CD4-positive, alpha-beta memory T cell (primary cell): ENCODE results near the gene DBNDD1. TPM values are rescaled to one million over a fixed set of nuclear protein-coding genes. Genes with fewer than 3 reads are reported as not detected.
A peak's percentile ranks its signal among the peaks of the same experiment; 100 is the strongest.

ENCODE experiments used
- CTCF ChIA-PET: fragments of 350-600 bp; sonication (Branson Sonifier 250); formaldehyde crosslinking; loops from one replicate; lab custom pipeline; 2021; ENCODE audit warnings: inconsistent platforms; ENCODE audit not compliant: partially characterized antibody; lab: Charles Lee
- POLR2A ChIA-PET: fragments of 350-600 bp; sonication (Branson Sonifier 250); formaldehyde crosslinking; loops from one replicate; lab custom pipeline; 2021; ENCODE audit not compliant: partially characterized antibody; lab: Charles Lee
- DNase-seq, 5 donors: peaks; one replicate each; pipeline versions ENCODE4 v3.0.0 to v3.0.0-alpha.2; 2020 to 2022; ENCODE audit warnings: mixed read lengths in 1 of 5
- H3K27ac ChIP-seq: one replicate; pipeline ENCODE4 v1.7.0; 2013; ENCODE audit warnings: low read depth, low read length
- H3K27me3 ChIP-seq: 2 replicates; pipeline ENCODE4 v1.7.0; 2013; ENCODE audit warnings: mild to moderate bottlenecking, low read length, moderate library complexity; ENCODE audit not compliant: insufficient read depth
- H3K36me3 ChIP-seq: 2 replicates; pipeline ENCODE4 v1.7.0; 2013; ENCODE audit warnings: mild to moderate bottlenecking, low read length, moderate library complexity; ENCODE audit not compliant: insufficient read depth
- H3K4me1 ChIP-seq: 2 replicates; pipeline ENCODE4 v1.7.0; 2013; ENCODE audit warnings: mild to moderate bottlenecking, low read length, moderate library complexity; ENCODE audit not compliant: insufficient read depth
- H3K4me3 ChIP-seq, 2 donors: one replicate each; pipeline ENCODE4 v1.7.0; 2013; ENCODE audit warnings: low read length in 2 of 2, mild to moderate bottlenecking in 1 of 2
- H3K9me3 ChIP-seq, 2 donors: one replicate each; pipeline ENCODE4 v1.7.0; 2013; ENCODE audit warnings: low read length in 2 of 2, control low read depth in 1 of 2; ENCODE audit not compliant: control insufficient read depth in 1 of 2
- H3K27ac Mint-ChIP-seq, 7 donors: one replicate each; pipeline ENCODE4 v1.8.0; 2020 to 2021; ENCODE audit warnings: mixed read lengths in 7 of 7, mild to moderate bottlenecking in 6 of 7, inconsistent platforms in 3 of 7, moderate library complexity in 3 of 7
- H3K27me3 Mint-ChIP-seq, 2 donors: one replicate each; pipeline ENCODE4 v1.8.0; 2020 to 2021; ENCODE audit warnings: mixed read lengths in 2 of 2
- H3K36me3 Mint-ChIP-seq, 2 donors: one replicate each; pipeline ENCODE4 v1.8.0; 2020 to 2021; ENCODE audit warnings: mixed read lengths in 2 of 2, inconsistent platforms in 1 of 2, mild to moderate bottlenecking in 1 of 2
- H3K4me1 Mint-ChIP-seq, 4 donors: one replicate each; pipeline ENCODE4 v1.8.0; 2020 to 2021; ENCODE audit warnings: mixed read lengths in 4 of 4, mild to moderate bottlenecking in 1 of 4
- H3K4me3 Mint-ChIP-seq, 8 donors: one replicate each; pipeline ENCODE4 v1.8.0; 2020 to 2021; ENCODE audit warnings: mixed read lengths in 8 of 8, mild to moderate bottlenecking in 7 of 8, moderate library complexity in 6 of 8, inconsistent platforms in 3 of 8
- H3K9me3 Mint-ChIP-seq, 8 donors: one replicate each; pipeline ENCODE4 v1.8.0; 2020 to 2021; ENCODE audit warnings: mixed read lengths in 8 of 8, mild to moderate bottlenecking in 5 of 8, inconsistent platforms in 3 of 8, moderate library complexity in 1 of 8
- intact Hi-C: fragments of 100-400 bp; cut with micrococcal nuclease; formaldehyde crosslinking; loops from one replicate; pipeline ENCODE4 v1.15.1; 2023
- polyA plus RNA-seq, 2 donors: library from polyadenylated mRNA; unstranded; fragments of 300-500 nt; fragmentation: Illumina TruSeq; gene quantifications; one replicate each; pipeline ENCODE4 v1.2.3, GENCODE V29; 2021
- total RNA-seq, 2 experiments: library from RNA; stranded (reverse); gene quantifications; one replicate each; pipeline ENCODE4 v1.2.3, GENCODE V29; 2021

Gene DBNDD1
- total and polyA plus RNA-seq, 4 experiments from 2014 or later: 0.61 to 3.7 (median 0.94) TPM

DNA sequence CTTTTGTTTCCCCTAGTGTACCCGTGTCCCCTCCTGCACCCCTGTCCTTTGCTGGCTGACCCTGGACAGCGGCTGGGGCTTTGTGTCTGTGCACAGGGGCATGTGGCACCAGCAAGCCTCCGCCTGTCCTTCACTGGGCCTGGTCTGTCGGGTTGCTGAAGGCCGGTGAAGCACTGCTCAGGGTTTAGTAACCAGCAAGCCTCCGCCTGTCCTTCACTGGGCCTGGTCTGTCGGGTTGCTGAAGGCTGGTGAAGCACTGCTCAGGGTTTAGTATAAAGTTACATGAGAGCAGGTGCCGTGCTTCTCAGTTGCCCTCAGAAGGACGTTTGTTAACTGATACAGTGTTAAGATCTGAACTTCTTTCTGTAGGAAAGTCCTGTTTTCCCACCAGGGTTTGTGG lies 36.9 kb downstream of the DBNDD1 start:
- peaks cover 0 to 2% (median 0%) of the 10 kb centered on the region in 8 donors for H3K9me3 Mint-ChIP-seq
- ChIA-PET POLR2A (no interaction called here), CTCF (interaction anchor here (1.6 kb wide), 1 partner anchor 34 kb away, joined by 3 read pairs; no protein-coding TSS in a partner anchor)
- no peaks in the 10 kb centered on the region for H3K27me3 Mint-ChIP-seq
- no peak for DNase-seq
- H3K4me3 Mint-ChIP-seq: no peak overlapping the region
- intact Hi-C loops: no loop called here
- no peaks in the 10 kb centered on the region for H3K27me3 ChIP-seq
- peaks cover 61% of the 10 kb centered on the region for H3K36me3 ChIP-seq
- H3K4me1 ChIP-seq: no peaks in the 10 kb centered on the region
- peaks cover 0 to 3% (median 2%) of the 10 kb centered on the region in 4 donors for H3K4me1 Mint-ChIP-seq
- peaks cover 39 to 71% of the 10 kb centered on the region in 2 donors for H3K36me3 Mint-ChIP-seq
- H3K27ac Mint-ChIP-seq: no peak overlapping the region
- H3K27ac ChIP-seq: no peak overlapping the region
- no peak overlapping the region for H3K4me3 ChIP-seq
- no peaks in the 10 kb centered on the region for H3K9me3 ChIP-seq

DNA sequence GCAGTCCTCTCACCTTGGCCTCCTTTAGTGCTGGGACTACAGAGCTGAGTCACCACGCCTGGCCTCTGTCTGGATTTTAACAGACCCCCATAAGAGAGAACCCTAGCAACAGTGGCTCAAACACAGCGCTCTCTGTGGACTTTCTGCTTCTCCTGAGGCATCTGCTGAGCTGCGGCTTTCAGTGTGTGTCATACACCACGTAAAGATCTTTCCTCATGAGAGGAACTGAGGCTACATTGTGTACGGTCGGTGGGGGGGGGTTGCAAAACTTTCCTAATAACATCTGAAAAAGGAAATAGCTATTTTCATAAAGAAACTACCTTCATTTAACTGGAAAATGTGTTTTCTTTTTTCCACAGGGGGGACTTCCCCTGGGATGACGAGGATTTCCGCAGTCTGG lies 37.8 kb downstream of the DBNDD1 start:
- ChIA-PET CTCF (interaction anchor here (1.6 kb wide), 1 partner anchor 33 kb away, joined by 3 read pairs; no protein-coding TSS in a partner anchor), POLR2A (no interaction called here)
- no peak for DNase-seq
- peaks cover 57% of the 10 kb centered on the region for H3K36me3 ChIP-seq
- H3K36me3 Mint-ChIP-seq: peaks cover 32 to 65% of the 10 kb centered on the region in 2 donors
- peaks cover 0 to 4% (median 2%) of the 10 kb centered on the region in 4 donors for H3K4me1 Mint-ChIP-seq
- H3K9me3 Mint-ChIP-seq: peaks cover 0 to 2% (median 0%) of the 10 kb centered on the region in 8 donors
- H3K4me3 Mint-ChIP-seq: no peak overlapping the region
- intact Hi-C loops: no loop called here
- peak overlapping the region in 1 of 7 donors; percentile 42 for H3K27ac Mint-ChIP-seq
- no peaks in the 10 kb centered on the region for H3K27me3 ChIP-seq
- H3K27ac ChIP-seq: no peak overlapping the region
- no peaks in the 10 kb centered on the region for H3K9me3 ChIP-seq
- H3K4me1 ChIP-seq: no peaks in the 10 kb centered on the region
- no peak overlapping the region for H3K4me3 ChIP-seq
- no peaks in the 10 kb centered on the region for H3K27me3 Mint-ChIP-seq

GRCh38 chr16:89974870-89975269 lies 44.4 kb downstream of the DBNDD1 start:
- Mint-ChIP-seq H3K27ac (peak overlapping the region in 1 of 7 donors; percentile 84), H3K36me3 (peaks cover 8 to 25% of the 10 kb centered on the region in 2 donors), H3K9me3 (peaks cover 0 to 2% (median 0%) of the 10 kb centered on the region in 8 donors), H3K4me3 (peak overlapping the region in 3 of 8 donors; percentile 4 to 53 (median 44)), H3K4me1 (peaks cover 23 to 48% (median 32%) of the 10 kb centered on the region in 4 donors), H3K27me3 (no peaks in the 10 kb centered on the region)
- H3K27ac ChIP-seq: no peak overlapping the region
- no peaks in the 10 kb centered on the region for H3K9me3 ChIP-seq
- no peak overlapping the region for H3K4me3 ChIP-seq
- H3K4me1 ChIP-seq: peaks cover 40% of the 10 kb centered on the region
- intact Hi-C loops: no loop called here
- ChIA-PET CTCF (no interaction called here), POLR2A (interaction anchor here (0.7 kb wide), 1 partner anchor 282 kb away, joined by 4 read pairs; no protein-coding TSS in a partner anchor)
- H3K27me3 ChIP-seq: no peaks in the 10 kb centered on the region
- H3K36me3 ChIP-seq: peaks cover 12% of the 10 kb centered on the region
- DNase-seq: no peak

DNA sequence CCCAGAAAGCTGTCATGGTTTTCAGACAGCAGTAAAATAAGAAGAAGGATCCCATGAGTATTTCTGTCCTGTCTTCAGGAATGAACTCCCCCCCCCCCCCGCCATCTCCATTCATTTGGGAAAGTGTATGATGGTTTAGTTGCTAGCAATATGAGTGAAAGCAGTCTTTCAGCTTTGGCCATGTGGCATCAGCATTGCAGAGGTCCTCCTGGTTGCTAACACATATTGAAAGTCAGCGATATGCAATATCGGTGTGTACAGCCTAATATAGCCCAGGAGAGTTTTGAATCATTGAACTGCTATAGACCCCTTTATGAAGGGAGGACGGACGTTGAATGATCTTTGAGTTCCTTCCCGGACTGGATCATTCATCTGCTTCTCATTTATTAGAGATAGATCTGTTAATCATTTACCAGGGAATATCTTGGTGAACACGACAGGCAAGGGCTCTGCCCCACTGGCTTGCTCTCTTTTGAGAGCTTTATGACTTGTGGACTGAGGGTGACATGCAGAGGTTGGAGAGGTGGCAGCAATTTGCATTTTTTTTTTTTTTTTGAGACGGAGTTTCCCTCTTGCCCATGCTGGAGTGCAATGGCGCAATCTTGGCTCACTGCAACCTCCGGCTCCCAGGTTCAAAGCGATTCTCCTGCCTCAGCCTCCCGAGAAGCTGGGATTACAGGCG lies 45.5 kb downstream of the DBNDD1 start:
- ChIA-PET CTCF (interaction anchor here (0.8 to 1.0 kb wide), 2 partner anchors 14 to 23 kb away, joined by 3 to 4 read pairs; no protein-coding TSS in a partner anchor), POLR2A (interaction anchor here (1.0 to 2.8 kb wide), 2 partner anchors 45 to 100 kb away, joined by 3 to 8 read pairs; partner anchors contain the start of genes DBNDD1 and TCF25)
- no peaks in the 10 kb centered on the region for H3K9me3 ChIP-seq
- Mint-ChIP-seq H3K4me3 (peak overlapping the region; percentile 98 to 99 (median 98)), H3K27ac (peak overlapping the region in 5 of 7 donors; percentile 22 to 96 (median 79)), H3K27me3 (no peaks in the 10 kb centered on the region), H3K4me1 (peaks cover 20 to 48% (median 32%) of the 10 kb centered on the region in 4 donors), H3K36me3 (peaks cover under 1 to 16% of the 10 kb centered on the region in 2 donors), H3K9me3 (peaks cover 0 to 2% (median 0%) of the 10 kb centered on the region in 8 donors)
- DNase-seq: no peak
- peaks cover 8% of the 10 kb centered on the region for H3K36me3 ChIP-seq
- H3K4me1 ChIP-seq: peaks cover 40% of the 10 kb centered on the region
- H3K27ac ChIP-seq: no peak overlapping the region
- H3K27me3 ChIP-seq: no peaks in the 10 kb centered on the region
- intact Hi-C loops: no loop called here
- peak overlapping the region in 1 of 2 donors; percentile 92 for H3K4me3 ChIP-seq

- no peak for DNase-seq
- H3K4me1 Mint-ChIP-seq: peaks cover 20 to 48% (median 34%) of the 10 kb centered on the region in 4 donors
- no peaks in the 10 kb centered on the region for H3K27me3 Mint-ChIP-seq
- Histone ChIP-seq H3K4me1 (peaks cover 40% of the 10 kb centered on the region), H3K27me3 (no peaks in the 10 kb centered on the region), H3K4me3 (peak overlapping the region; percentile 91 to 92), H3K36me3 (peaks cover 7% of the 10 kb centered on the region), H3K9me3 (no peaks in the 10 kb centered on the region), H3K27ac (peak overlapping the region; percentile 78)
- peak overlapping the region; percentile 96 to 99 (median 98) for H3K27ac Mint-ChIP-seq
- ChIA-PET CTCF (interaction anchor here (0.6 to 1.0 kb wide), 3 partner anchors 14 to 182 kb away, joined by 3 to 4 read pairs (median 3); no protein-coding TSS in a partner anchor), POLR2A (interaction anchor here (0.9 to 2.8 kb wide), 5 partner anchors 40 to 273 kb away, joined by 3 to 8 read pairs (median 3); partner anchors contain the start of genes DBNDD1 and TCF25)
- H3K36me3 Mint-ChIP-seq: peaks cover 0 to 13% of the 10 kb centered on the region in 2 donors
- H3K4me3 Mint-ChIP-seq: peak overlapping the region; percentile 98 to 99 (median 98)
- H3K9me3 Mint-ChIP-seq: peaks cover 0 to 2% (median 0%) of the 10 kb centered on the region in 8 donors
- intact Hi-C loops: no loop called here
These were observed 46.0 kb downstream of the DBNDD1 start for GRCh38 chr16:89973235-89973634.

DNA sequence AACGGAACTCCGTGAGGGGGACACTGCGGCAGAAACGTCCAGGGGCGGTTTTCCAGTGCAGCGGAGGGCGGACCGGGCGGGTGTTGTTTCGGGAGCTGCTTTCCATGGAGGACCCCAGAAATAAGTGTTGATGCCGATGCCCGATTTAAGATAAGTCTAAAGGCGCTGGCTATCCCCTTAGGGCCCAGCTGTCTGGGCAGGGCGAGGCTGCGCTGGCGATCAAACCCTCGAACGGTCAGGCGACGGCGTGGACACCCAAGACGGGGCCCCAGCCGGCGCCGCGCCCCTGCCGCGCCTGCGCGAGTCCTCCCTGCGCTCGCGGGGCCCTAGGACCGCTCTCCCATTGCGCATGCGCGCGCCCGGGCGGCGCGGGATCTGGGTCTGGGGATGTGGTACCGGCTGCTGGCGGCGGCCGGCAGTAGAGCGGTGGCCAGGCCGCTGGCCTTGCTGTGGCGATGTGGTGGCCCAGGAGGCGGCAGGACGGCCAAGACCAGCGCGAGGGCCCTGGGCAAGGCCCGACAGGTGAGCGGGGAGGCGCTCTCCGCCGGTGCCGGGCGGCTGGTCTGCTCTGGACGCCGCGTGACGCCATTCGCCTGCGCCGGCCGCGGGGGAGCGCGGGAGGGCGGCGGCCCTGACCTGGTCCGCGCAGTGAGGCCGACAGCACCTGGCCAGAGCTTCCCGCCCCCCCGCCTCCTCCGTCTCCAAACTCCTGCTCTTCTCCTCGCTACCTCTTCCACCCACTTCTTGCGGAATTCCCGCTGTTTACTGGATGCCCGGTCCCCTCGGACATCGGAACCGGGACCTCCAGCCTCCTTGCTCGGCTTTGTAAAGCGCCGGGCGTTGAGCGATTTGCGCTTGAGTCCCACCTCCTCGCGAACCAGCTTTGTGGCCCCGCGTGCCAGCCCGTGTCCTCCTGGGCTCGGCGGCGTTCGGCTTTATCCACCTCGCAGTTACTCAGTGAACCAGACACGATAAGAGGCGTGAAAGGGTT lies 46.7 kb downstream of the DBNDD1 start:
- Mint-ChIP-seq H3K4me3 (peak overlapping the region; percentile 98 to 99 (median 98)), H3K9me3 (peaks cover 0 to 2% (median 0%) of the 10 kb centered on the region in 8 donors), H3K27me3 (no peaks in the 10 kb centered on the region), H3K36me3 (peaks cover 0 to 9% of the 10 kb centered on the region in 2 donors), H3K27ac (peak overlapping the region; percentile 96 to 99 (median 98)), H3K4me1 (peaks cover 20 to 47% (median 34%) of the 10 kb centered on the region in 4 donors)
- intact Hi-C loops: loop anchor here (1.0 kb wide), 1 partner anchor 24 kb away; the partner anchor contains the start of gene DEF8
- Histone ChIP-seq H3K27ac (peak overlapping the region; percentile 78), H3K4me3 (peak overlapping the region; percentile 91 to 92), H3K9me3 (no peaks in the 10 kb centered on the region), H3K36me3 (peaks cover under 1% of the 10 kb centered on the region), H3K4me1 (peaks cover 40% of the 10 kb centered on the region), H3K27me3 (no peaks in the 10 kb centered on the region)
- DNase-seq: peak; percentile 88 to 94 (median 93)
- CTCF ChIA-PET: interaction anchor here (0.6 to 1.5 kb wide), 4 partner anchors 22 to 181 kb away, joined by 3 read pairs; no protein-coding TSS in a partner anchor
- POLR2A ChIA-PET: interaction anchor here (0.9 to 2.8 kb wide), 9 partner anchors 12 to 272 kb away, joined by 3 to 8 read pairs (median 3); partner anchors contain the start of genes DBNDD1, DEF8 and TCF25
